ENCODE data around the gene CCL1.

Gene CCL1

DNA sequence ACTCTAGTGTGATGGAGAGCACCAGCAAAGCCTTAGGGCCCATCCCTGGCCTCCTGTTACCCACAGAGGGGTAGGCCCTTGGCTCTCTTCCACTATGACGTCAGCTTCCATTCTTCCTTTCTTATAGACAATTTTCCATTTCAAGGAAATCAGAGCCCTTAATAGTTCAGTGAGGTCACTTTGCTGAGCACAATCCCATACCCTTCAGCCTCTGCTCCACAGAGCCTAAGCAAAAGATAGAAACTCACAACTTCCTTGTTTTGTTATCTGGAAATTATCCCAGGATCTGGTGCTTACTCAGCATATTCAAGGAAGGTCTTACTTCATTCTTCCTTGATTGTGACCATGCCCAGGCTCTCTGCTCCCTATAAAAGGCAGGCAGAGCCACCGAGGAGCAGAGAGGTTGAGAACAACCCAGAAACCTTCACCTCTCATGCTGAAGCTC, 44.0 kb downstream of the CCL1 start, which contains the start of gene CCL8:
Gene CCL8 (plus strand): TSS at position 397 of the 445 bp plus-strand sequence. CDS start 67 bp downstream, outside the sequence.
- TF ChIP-seq, protein P1, sequence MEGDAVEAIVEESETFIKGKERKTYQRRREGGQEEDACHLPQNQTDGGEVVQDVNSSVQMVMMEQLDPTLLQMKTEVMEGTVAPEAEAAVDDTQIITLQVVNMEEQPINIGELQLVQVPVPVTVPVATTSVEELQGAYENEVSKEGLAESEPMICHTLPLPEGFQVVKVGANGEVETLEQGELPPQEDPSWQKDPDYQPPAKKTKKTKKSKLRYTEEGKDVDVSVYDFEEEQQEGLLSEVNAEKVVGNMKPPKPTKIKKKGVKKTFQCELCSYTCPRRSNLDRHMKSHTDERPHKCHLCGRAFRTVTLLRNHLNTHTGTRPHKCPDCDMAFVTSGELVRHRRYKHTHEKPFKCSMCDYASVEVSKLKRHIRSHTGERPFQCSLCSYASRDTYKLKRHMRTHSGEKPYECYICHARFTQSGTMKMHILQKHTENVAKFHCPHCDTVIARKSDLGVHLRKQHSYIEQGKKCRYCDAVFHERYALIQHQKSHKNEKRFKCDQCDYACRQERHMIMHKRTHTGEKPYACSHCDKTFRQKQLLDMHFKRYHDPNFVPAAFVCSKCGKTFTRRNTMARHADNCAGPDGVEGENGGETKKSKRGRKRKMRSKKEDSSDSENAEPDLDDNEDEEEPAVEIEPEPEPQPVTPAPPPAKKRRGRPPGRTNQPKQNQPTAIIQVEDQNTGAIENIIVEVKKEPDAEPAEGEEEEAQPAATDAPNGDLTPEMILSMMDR (IDR thresholded peaks at IDR 0.05) = no peak
- TF ChIP-seq ZFX (IDR thresholded peaks at IDR 0.05; ENCODE audit: borderline replicate concordance) = no peak
- H3K27ac ChIP-seq = no peak within 1 kb of the TSS

DNA sequence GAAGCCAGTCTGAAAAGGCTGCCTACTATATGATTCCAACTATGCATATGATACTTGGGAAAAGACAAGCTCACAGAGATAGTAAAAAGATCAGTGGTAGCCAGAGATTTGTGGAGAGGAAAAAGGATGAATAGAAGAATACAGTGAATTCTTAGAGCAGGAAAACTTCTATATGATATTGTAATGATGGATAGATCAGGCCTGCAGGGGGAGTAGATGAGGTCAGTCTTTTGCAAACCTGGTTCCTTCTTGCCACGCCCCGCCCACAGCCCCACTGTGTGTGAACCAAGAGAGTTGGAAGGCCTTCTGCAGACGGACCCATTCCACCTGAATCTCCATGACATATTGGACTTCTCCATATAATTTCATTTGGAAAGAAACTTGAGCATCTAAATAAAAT, 44.6 kb downstream of the CCL1 start:
- H3K27ac ChIP-seq = no peak overlapping the region
- no peak for TF ChIP-seq ZFX (IDR thresholded peaks at IDR 0.05; ENCODE audit: borderline replicate concordance)
- TF ChIP-seq, protein P1 (IDR thresholded peaks at IDR 0.05) = peak; percentile 28

DNA sequence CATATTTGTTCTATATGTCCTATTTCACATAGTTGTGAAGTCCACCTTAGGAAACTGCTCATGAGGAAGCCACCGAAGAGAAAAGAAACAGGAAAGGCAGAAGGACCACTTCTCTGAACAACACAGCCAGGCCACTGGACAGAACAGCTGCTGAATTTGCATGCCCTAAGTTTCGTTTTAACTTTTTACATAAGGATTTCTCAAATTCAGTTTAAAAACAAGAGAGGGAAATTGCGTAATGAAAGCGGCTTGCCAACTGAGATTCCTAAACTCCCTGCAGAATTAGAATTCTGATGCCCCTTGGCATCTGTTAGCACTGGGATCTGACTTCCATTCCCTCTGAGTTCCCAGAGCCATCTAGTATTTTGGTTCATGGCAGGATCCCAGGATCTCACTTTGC, 48.8 kb downstream of the CCL1 start:
- H3K27ac ChIP-seq = no peak overlapping the region

DNA sequence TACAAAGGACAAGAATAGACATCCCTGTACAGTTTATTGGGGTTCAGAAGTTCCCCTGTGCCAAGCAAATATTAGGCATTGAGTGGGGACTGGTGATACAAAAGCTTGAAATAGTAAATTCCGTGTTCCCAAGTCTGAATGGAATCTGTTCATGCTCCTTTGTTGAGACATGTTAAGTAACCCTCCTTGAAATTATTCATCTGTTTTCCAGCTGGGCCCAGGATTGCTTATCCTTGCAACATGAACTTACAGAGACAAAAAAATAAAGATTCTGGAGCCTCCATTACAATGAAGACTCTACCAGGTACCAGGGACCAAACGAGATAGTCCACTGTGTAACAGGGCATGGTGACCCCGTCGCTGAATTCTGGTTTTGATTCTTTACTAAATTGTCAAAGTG, 49.9 kb downstream of the CCL1 start:
- H3K27ac ChIP-seq = no peak overlapping the region

More for the DNA sequence above, 48.8 kb downstream of the CCL1 start:
- TF ChIP-seq, protein P1 (IDR thresholded peaks at IDR 0.05) = no peak
- no peak for TF ChIP-seq ZFX (IDR thresholded peaks at IDR 0.05; ENCODE audit: borderline replicate concordance)

DNA sequence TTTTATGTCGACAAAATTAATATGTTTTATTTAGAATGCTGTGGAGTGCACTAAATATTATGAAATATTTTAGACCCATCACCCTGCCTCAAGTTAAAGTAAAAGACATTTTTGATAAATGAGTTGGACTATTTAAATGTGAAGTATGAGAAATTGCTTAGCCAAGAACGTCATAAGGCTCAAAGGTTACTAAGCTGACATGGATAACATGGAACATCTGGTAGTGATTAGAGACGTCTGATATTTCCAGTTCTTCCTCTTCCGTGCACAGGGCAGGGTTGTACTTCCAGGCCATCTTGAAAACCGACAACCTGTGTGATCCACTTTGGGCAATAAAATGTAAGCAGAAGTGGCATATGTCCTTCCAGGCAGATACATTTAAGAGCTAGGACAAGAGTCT, 51.0 kb downstream of the CCL1 start:
- no peak overlapping the region for H3K27ac ChIP-seq
- TF ChIP-seq, protein P1 (IDR thresholded peaks at IDR 0.05) = no peak
- no peak for TF ChIP-seq ZFX (IDR thresholded peaks at IDR 0.05; ENCODE audit: borderline replicate concordance)

More for the DNA sequence above, 49.9 kb downstream of the CCL1 start:
- TF ChIP-seq, protein P1 (IDR thresholded peaks at IDR 0.05) = no peak
- no peak for TF ChIP-seq ZFX (IDR thresholded peaks at IDR 0.05; ENCODE audit: borderline replicate concordance)

DNA sequence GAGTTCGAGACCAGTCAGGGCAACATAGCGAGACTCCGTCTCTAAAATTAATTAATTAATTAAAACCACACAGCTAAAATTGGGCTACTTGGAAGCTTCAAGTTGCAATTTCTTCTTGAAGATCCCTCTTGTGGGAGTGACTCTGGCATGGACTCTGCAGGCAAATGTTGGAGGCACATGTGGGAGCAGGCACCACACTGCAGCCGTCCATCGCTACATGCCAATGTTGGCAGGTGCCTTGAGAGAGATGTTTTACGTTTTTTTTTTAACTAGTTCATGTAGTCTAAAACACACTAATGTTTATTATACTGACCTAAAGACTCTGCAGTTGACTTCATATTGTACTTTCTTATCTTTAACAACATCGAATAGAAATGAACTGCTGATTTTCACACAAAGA, 51.7 kb downstream of the CCL1 start:
- TF ChIP-seq, protein P1 (IDR thresholded peaks at IDR 0.05) = no peak
- no peak for TF ChIP-seq ZFX (IDR thresholded peaks at IDR 0.05; ENCODE audit: borderline replicate concordance)
- no peak overlapping the region for H3K27ac ChIP-seq

Data from 22Rv1 (cell line).